Smooth muscle cell (in vitro differentiated cells): ENCODE results near the gene PPFIA4. TPM values are rescaled to one million over a fixed set of nuclear protein-coding genes. Genes with fewer than 3 reads are reported as not detected.
A peak's percentile ranks its signal among the peaks of the same experiment; 100 is the strongest.
"Not testable (repeated sequence)": the region's sequence is repeated elsewhere in the genome, so short reads cannot be mapped to it uniquely, and the experiment has no call there.

ENCODE experiments used
- DNase-seq: peaks from one replicate; lab custom pipeline; 2025; ENCODE audit not compliant: unreplicated experiment; lab: John Stamatoyannopoulos, UW
- H2AFZ ChIP-seq: fragments of 200-600 bp; sonication (generic); 2 replicates; pipeline ENCODE4 v1.6.0; 2016; ENCODE audit warnings: antibody characterized with exemption, low read depth, mild to moderate bottlenecking
- H3F3A ChIP-seq: fragments of 200-600 bp; sonication (generic); 2 replicates; pipeline ENCODE4 v1.6.0; 2017; ENCODE audit warnings: antibody characterized with exemption, low read depth
- H3K27ac ChIP-seq: fragments of 200-600 bp; sonication (generic); 2 replicates; pipeline ENCODE4 v1.5.1; 2016; ENCODE audit warnings: low read depth, mild to moderate bottlenecking
- H3K27me3 ChIP-seq: fragments of 200-600 bp; sonication (generic); 2 replicates; pipeline ENCODE4 v1.6.1; 2016; ENCODE audit warnings: low read depth, mild to moderate bottlenecking
- H3K36me3 ChIP-seq: fragments of 200-600 bp; sonication (generic); 2 replicates; pipeline ENCODE4 v1.5.1; 2016; ENCODE audit warnings: low read depth
- H3K4me1 ChIP-seq: fragments of 200-600 bp; sonication (generic); 2 replicates; pipeline ENCODE4 v1.5.1; 2016; ENCODE audit warnings: low read depth
- H3K4me2 ChIP-seq: fragments of 200-600 bp; sonication (generic); 2 replicates; pipeline ENCODE4 v1.6.0; 2016; ENCODE audit warnings: mild to moderate bottlenecking
- H3K4me3 ChIP-seq: fragments of 200-600 bp; sonication (generic); 2 replicates; pipeline ENCODE4 v1.5.1; 2016; ENCODE audit warnings: mild to moderate bottlenecking
- H3K79me2 ChIP-seq: fragments of 200-600 bp; sonication (generic); 2 replicates; pipeline ENCODE4 v1.6.0; 2016; ENCODE audit warnings: low read depth, mild to moderate bottlenecking
- H3K9ac ChIP-seq: fragments of 200-600 bp; sonication (generic); 2 replicates; pipeline ENCODE4 v1.6.0; 2016; ENCODE audit warnings: low read depth
- H3K9me3 ChIP-seq: fragments of 200-600 bp; sonication (generic); replicated peaks from 2 replicates; pipeline ENCODE4 v1.5.1; 2016; ENCODE audit warnings: low read depth
- H4K20me1 ChIP-seq: fragments of 200-600 bp; sonication (generic); 2 replicates; pipeline ENCODE4 v1.6.0; 2016; ENCODE audit warnings: low read depth
- WGBS: methylation state at CpG from one replicate; pipeline ENCODE4 v1.1.7; 2016; ENCODE audit warnings: low lambda C conversion rate; 5-methylcytosine and 5-hydroxymethylcytosine counted together
- polyA plus RNA-seq: library from polyadenylated mRNA; unstranded; fragments of >200 nt; fragmentation: Nextera tagmentation; extraction: Ambion mirVana; gene quantifications from 2 replicates; pipeline ENCODE4 v1.2.1, GENCODE V29; 2016
- total RNA-seq: library from RNA; depleted of rRNA; stranded (reverse); fragments of >200 nt; gene quantifications from 2 replicates; pipeline ENCODE4 v1.2.3, GENCODE V29; 2014
- TF ChIP-seq, protein P1 (sequence below): fragments of 200-600 bp; sonication (generic); IDR thresholded peaks from 2 replicates; pipeline ENCODE4 v1.5.1; 2017; ENCODE audit warnings: borderline replicate concordance, mild to moderate bottlenecking, antibody characterized with exemption; ENCODE audit not compliant: insufficient read depth, poor library complexity, severe bottlenecking

PPFIA4 gene
- total and polyA plus RNA-seq, 2 experiments from 2014 or later, result 6.5 to 10.8 TPM

GRCh38 chr1:203017061-203017460 lies 9.2 kb upstream of the PPFIA4 start:
- Histone ChIP-seq H4K20me1 (peaks cover 41% of the 10 kb centered on the region), H3K9me3 (no peaks in the 10 kb centered on the region), H3F3A (peaks cover 11% of the 10 kb centered on the region), H3K79me2 (peaks cover 21% of the 10 kb centered on the region), H3K27me3 (no peaks in the 10 kb centered on the region), H3K9ac (no peak overlapping the region), H3K27ac (no peak overlapping the region), H2AFZ (no peak overlapping the region), H3K4me3 (no peak overlapping the region), H3K4me1 (no peaks in the 10 kb centered on the region), H3K36me3 (peaks cover 59% of the 10 kb centered on the region), H3K4me2 (no peak overlapping the region)
- 97% methylated on average over 4 of the region's 4 CpGs for WGBS
- no peak for DNase-seq
- TF ChIP-seq, protein P1, sequence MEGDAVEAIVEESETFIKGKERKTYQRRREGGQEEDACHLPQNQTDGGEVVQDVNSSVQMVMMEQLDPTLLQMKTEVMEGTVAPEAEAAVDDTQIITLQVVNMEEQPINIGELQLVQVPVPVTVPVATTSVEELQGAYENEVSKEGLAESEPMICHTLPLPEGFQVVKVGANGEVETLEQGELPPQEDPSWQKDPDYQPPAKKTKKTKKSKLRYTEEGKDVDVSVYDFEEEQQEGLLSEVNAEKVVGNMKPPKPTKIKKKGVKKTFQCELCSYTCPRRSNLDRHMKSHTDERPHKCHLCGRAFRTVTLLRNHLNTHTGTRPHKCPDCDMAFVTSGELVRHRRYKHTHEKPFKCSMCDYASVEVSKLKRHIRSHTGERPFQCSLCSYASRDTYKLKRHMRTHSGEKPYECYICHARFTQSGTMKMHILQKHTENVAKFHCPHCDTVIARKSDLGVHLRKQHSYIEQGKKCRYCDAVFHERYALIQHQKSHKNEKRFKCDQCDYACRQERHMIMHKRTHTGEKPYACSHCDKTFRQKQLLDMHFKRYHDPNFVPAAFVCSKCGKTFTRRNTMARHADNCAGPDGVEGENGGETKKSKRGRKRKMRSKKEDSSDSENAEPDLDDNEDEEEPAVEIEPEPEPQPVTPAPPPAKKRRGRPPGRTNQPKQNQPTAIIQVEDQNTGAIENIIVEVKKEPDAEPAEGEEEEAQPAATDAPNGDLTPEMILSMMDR, result no peak

DNA sequence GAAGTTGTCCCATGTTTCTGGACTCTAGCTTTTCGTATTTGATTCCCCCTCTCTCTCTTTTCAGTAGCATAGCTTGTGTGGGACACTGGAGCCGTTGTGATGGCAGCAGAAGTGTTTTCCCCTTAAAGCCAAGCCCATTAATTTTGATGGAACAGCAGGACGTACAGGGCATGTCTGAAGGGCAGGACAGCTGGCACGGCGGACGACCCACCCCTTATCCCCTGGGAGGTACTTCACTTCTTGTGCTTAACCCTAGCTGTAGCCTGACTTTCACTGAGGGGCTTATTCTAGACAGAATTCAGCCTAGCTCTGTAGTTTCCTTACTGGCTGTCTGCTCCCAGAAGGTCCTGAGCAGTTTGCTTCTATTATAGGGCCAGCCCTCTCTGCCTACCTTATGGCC lies 8.6 kb upstream of the PPFIA4 start:
- peaks cover 15% of the 10 kb centered on the region for H3K79me2 ChIP-seq
- H3F3A ChIP-seq, result peaks cover 11% of the 10 kb centered on the region
- no peak overlapping the region for H3K4me3 ChIP-seq
- no peak overlapping the region for H2AFZ ChIP-seq
- no peak overlapping the region for H3K4me2 ChIP-seq
- H3K9ac ChIP-seq, result no peak overlapping the region
- 96% methylated on average over 6 of the region's 6 CpGs for WGBS
- DNase-seq, result no peak
- H3K36me3 ChIP-seq, result peaks cover 54% of the 10 kb centered on the region
- no peaks in the 10 kb centered on the region for H3K27me3 ChIP-seq
- TF ChIP-seq, protein P1, result no peak
- peaks cover 34% of the 10 kb centered on the region for H4K20me1 ChIP-seq
- no peaks in the 10 kb centered on the region for H3K4me1 ChIP-seq
- no peaks in the 10 kb centered on the region for H3K9me3 ChIP-seq
- H3K27ac ChIP-seq, result no peak overlapping the region

GRCh38 chr1:203022855-203023254 lies 3.4 kb upstream of the PPFIA4 start:
- not testable (repeated sequence) for H3K9me3 ChIP-seq, H3K4me1 ChIP-seq, DNase-seq, H2AFZ ChIP-seq, H4K20me1 ChIP-seq, H3K27me3 ChIP-seq, H3K9ac ChIP-seq, H3K79me2 ChIP-seq, H3K4me3 ChIP-seq, H3K27ac ChIP-seq, H3K4me2 ChIP-seq
- Histone ChIP-seq H3K36me3 (peaks cover 26% of the 10 kb centered on the region), H3F3A (peaks cover 28% of the 10 kb centered on the region)
- WGBS, result 96% methylated on average over 5 of the region's 10 CpGs

DNA sequence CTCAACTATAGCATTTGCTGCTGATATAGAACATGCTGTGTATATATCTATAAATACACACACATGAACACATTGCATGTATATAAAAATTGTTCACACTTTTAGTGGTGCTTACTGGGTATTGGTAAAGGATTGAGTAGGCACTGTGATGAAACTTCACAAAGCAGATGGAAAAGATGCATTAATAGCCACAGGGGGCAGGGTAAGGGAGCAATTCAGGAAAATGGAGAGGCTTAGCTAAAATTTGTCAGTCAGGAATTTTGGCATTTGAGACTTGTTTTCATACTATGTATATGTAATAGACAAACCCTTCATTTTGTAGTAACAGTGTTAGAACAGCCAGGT lies 633 bp upstream of the PPFIA4 start:
- Histone ChIP-seq H4K20me1 (peaks cover 34% of the 10 kb centered on the region), H3K4me3 (no peak overlapping the region), H3K27ac (peak overlapping the region; percentile 70), H3K4me2 (peak overlapping the region; percentile 99), H3K36me3 (peaks cover 13% of the 10 kb centered on the region), H3K27me3 (no peaks in the 10 kb centered on the region), H3K9me3 (no peaks in the 10 kb centered on the region), H3K4me1 (peaks cover 12% of the 10 kb centered on the region), H3F3A (peaks cover 23% of the 10 kb centered on the region), H3K9ac (peak overlapping the region; percentile 50), H3K79me2 (peaks cover 8% of the 10 kb centered on the region), H2AFZ (peak overlapping the region; percentile 88)
- no peak for DNase-seq
- TF ChIP-seq, protein P1, result no peak
